Activated CD4-positive, alpha-beta memory T cell treated with anti-CD3 and anti-CD28 coated beads, Interleukin-2, amount 10 ng/mL, durations not matched to agents 7 days and 5 days (primary cell): ENCODE data around the gene RPS16. TPM values are rescaled to one million over a fixed set of nuclear protein-coding genes. Genes with fewer than 3 reads are reported as not detected.
A peak's percentile ranks its signal among the peaks of the same experiment; 100 is the strongest.
"Not testable (repeated sequence)": the region's sequence is repeated elsewhere in the genome, so short reads cannot be mapped to it uniquely, and the experiment has no call there.

Experiments used
- CTCF ChIA-PET: fragments of 350-600 bp; sonication (Branson Sonifier 250); formaldehyde crosslinking; loops from one replicate; lab custom pipeline; 2021; ENCODE audit warnings: antibody characterized with exemption, inconsistent platforms; lab: Charles Lee
- POLR2A ChIA-PET: fragments of 350-600 bp; sonication (Branson Sonifier 250); formaldehyde crosslinking; loops from one replicate; lab custom pipeline; 2021; ENCODE audit warnings: antibody characterized with exemption; lab: Charles Lee
- DNase-seq: peaks from one replicate; pipeline ENCODE4 v3.0.0-alpha.2; 2020
- H3K27ac Mint-ChIP-seq: one replicate; pipeline ENCODE4 v1.8.0; 2021; ENCODE audit warnings: mild to moderate bottlenecking, mixed read lengths
- H3K27me3 Mint-ChIP-seq: one replicate; pipeline ENCODE4 v1.8.0; 2021; ENCODE audit warnings: mixed read lengths
- H3K36me3 Mint-ChIP-seq: one replicate; pipeline ENCODE4 v1.8.0; 2021; ENCODE audit warnings: low read depth, mixed read lengths
- H3K4me1 Mint-ChIP-seq: one replicate; pipeline ENCODE4 v1.8.0; 2021; ENCODE audit warnings: mixed read lengths
- H3K4me3 Mint-ChIP-seq: one replicate; pipeline ENCODE4 v1.8.0; 2021; ENCODE audit warnings: mild to moderate bottlenecking, mixed read lengths
- H3K9me3 Mint-ChIP-seq: one replicate; pipeline ENCODE4 v1.8.0; 2021; ENCODE audit warnings: mixed read lengths
- total RNA-seq, 2 experiments: library from RNA; stranded (reverse); gene quantifications; one replicate each; pipeline ENCODE4 v1.2.3, GENCODE V29; 2021

RPS16 gene
- 1,000 to 10,000 TPM; 2,238 to 2,243 TPM for total RNA-seq

DNA sequence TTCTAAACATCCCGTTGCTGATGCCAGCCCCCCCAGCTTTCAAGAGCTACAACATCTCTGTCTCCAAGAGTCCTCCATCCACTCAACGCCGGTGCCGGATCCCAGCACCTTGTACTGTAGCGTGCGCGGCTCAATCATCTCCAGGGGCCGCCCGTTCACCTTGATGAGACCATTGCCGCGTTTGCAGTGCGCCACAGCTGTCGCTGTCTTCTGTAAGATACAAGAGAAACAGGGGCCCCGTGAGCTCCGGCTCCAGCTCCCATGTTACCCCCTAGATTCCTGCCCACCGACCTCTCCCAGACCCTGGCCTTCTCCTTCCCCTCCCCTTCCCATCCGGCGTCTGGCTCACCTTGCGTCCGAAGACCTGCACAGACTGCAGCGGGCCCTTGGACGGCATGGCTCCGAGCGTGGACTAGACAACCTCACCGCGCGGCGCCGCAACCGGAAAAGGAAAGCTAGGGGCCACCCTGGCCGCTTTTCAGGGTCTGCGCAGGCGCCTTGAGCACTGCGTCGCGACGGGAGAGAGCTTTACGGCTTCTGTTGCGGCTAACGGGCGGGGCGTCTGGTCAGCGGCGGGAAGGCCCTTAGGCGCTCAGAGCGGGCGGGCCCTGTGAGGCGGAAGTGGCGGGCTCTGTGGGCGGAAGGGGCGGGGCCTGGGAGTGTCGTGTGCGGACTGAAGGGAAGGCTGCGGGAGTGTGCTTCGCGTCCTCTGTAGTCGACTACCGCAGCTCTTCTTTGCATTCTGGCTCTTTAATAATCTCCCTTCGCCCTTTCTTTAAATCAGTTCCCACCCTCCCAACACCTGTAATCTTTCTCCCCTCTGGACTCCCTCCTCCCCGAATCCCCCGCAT, at the start of gene RPS16:
Gene RPS16, minus strand, starts transcription at position 451 of the 851 bp plus-strand sequence. Its CDS starts 54 bp downstream, at position 397.
- peak; percentile 99 for DNase-seq
- no peaks in the 10 kb centered on the region for H3K27me3 Mint-ChIP-seq
- peak within 1 kb of the TSS; percentile 98 for H3K27ac Mint-ChIP-seq
- POLR2A ChIA-PET = interaction anchor here (0.6 to 6.8 kb wide), 46 partner anchors 9 to 1829 kb away, joined by 3 to 157 read pairs (median 5); partner anchors contain the start of genes ACTN4, EID2, EID2B and GMFG
- peaks cover 64% of the 10 kb centered on the region for H3K4me1 Mint-ChIP-seq
- H3K9me3 Mint-ChIP-seq = no peaks in the 10 kb centered on the region
- H3K4me3 Mint-ChIP-seq = peak within 1 kb of the TSS; percentile 99
- CTCF ChIA-PET = interaction anchor here (0.6 to 1.9 kb wide), 17 partner anchors 9 to 535 kb away, joined by 3 to 25 read pairs (median 5); partner anchors contain the start of genes EID2B, GMFG, MED29 and PAF1
- H3K36me3 Mint-ChIP-seq = peaks cover 44% of the 10 kb centered on the region

DNA sequence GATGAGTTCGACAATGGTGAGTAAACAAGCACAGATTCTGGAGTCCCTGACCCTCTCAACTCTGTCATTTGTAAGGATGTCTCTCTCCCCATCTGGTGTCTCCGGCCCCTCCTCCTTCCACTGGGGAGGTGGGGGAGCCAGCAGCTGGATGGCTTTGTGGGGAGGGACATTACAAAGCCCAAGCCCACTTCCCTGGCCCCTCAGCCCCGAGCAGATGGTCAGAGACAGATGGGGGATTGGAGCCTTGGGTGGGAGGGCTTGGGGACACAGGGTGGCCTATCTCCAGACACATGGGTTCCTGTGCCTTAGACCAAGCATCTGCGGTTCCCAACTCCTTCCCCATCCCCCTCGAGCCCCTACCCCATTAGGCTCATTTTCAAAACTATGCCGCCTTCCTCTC, 47.4 kb upstream of the RPS16 start:
- POLR2A ChIA-PET = no interaction called here
- Mint-ChIP-seq H3K9me3 (no peaks in the 10 kb centered on the region), H3K4me3 (peak overlapping the region; percentile 24), H3K36me3 (peaks cover 13% of the 10 kb centered on the region), H3K27me3 (no peaks in the 10 kb centered on the region), H3K4me1 (peaks cover 26% of the 10 kb centered on the region), H3K27ac (no peak overlapping the region)
- DNase-seq = no peak
- CTCF ChIA-PET = interaction anchor here (1.3 to 1.4 kb wide), 2 partner anchors 9 to 50 kb away, joined by 3 to 4 read pairs; no protein-coding TSS in a partner anchor

DNA sequence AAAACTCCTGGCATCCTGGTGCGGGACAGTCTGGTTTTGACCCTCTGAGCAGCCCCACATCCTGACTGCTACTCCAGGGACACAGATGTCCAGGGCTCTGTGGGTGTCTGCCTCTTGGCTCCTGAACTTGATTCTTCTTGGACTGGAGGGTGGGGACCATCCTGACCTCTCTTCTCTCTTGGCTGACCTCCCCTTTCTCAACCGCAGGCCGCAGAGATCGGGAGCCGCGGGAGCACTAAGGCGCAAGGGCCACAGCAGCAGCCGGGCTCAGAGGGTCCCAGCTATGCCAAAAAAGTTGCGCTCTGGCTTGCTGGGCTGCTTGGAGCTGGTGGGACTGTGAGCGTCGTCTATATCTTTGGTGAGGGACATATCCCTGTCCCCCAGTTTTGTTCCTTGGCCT, 45.9 kb upstream of the RPS16 start:
- no peak for DNase-seq
- no peaks in the 10 kb centered on the region for H3K27me3 Mint-ChIP-seq
- peaks cover 11% of the 10 kb centered on the region for H3K36me3 Mint-ChIP-seq
- no peaks in the 10 kb centered on the region for H3K9me3 Mint-ChIP-seq
- ChIA-PET CTCF (interaction anchor here (1.5 kb wide), 1 partner anchor 41 kb away, joined by 6 read pairs; no protein-coding TSS in a partner anchor), POLR2A (interaction anchor here (1.2 to 2.1 kb wide), 2 partner anchors 46 to 57 kb away, joined by 3 to 15 read pairs; partner anchors contain the start of gene RPS16)
- H3K27ac Mint-ChIP-seq = peak overlapping the region; percentile 81
- H3K4me1 Mint-ChIP-seq = peaks cover 26% of the 10 kb centered on the region
- H3K4me3 Mint-ChIP-seq = peak overlapping the region; percentile 84

DNA sequence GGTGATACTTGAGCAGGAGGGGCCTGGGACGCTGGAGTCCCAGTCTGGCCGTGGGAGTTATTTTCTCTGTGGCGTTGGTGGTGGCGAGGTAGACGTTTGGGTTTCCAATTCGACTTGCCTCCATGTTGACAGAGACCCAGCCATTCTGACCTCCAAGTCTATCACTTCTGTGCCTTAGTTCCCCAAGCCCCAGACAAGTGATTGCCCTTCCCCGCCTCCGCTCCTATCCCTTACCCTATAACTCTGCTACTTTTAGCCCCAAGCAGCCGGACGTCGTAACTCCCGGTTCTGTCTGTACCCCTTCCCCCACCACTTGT, 45.4 kb upstream of the RPS16 start:
- H3K27me3 Mint-ChIP-seq = no peaks in the 10 kb centered on the region
- POLR2A ChIA-PET = interaction anchor here (1.0 to 2.1 kb wide), 5 partner anchors 36 to 58 kb away, joined by 3 to 15 read pairs (median 4); partner anchors contain the start of genes RPS16 and SUPT5H
- peaks cover 26% of the 10 kb centered on the region for H3K4me1 Mint-ChIP-seq
- CTCF ChIA-PET = interaction anchor here (0.6 to 1.5 kb wide), 5 partner anchors 9 to 419 kb away, joined by 3 to 6 read pairs (median 4); partner anchors contain the start of gene RPS16
- DNase-seq = no peak
- peaks cover 11% of the 10 kb centered on the region for H3K36me3 Mint-ChIP-seq
- H3K27ac Mint-ChIP-seq = peak overlapping the region; percentile 81
- H3K9me3 Mint-ChIP-seq = no peaks in the 10 kb centered on the region
- H3K4me3 Mint-ChIP-seq = peak overlapping the region; percentile 84

DNA sequence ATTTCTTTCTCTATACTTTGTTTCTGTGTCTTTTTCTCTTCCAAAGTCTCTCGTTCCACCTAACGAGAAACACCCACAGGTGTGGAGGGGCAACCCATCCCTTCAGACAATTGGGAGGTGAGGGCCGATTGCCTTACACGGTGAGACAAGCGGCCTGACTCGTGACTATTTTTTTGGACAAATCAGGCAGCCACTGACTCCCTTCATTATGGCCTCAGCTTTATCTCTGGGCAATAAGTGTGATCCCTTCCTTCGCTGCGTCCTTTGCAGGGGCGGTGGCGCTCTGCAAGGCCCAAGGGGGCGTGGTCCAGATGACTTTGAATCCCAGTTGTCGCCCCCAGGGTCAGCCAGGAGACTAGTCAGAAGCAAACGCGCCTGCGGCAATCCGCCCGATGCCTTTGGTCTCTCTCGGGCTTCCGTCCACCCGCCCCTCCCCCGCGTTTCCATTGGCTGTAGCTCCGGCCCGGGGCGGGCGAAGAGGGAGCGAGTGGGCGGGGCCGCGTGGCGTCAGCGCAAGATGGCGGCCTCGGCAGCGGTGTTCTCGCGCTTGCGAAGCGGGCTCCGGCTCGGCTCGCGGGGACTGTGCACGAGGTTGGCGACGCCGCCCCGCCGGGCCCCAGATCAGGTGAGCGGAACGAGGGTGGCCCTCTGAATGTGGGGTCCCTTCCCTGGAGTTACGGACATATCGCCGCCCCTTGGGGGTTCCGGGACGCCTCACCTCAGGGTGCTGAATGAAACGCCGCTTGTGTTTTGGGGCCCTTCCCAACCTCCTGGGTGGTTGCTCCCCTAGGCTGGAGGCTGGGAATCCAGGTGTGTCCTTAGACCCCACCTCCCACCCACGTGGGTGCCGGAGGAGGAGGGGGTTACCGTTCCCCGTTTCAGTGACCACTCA, 44.8 kb upstream of the RPS16 start, which contains the start of gene TIMM50:
Gene TIMM50, plus strand, starts transcription at position 502 of the 892 bp plus-strand sequence. Its CDS starts 16 bp downstream, at position 518.
- Mint-ChIP-seq H3K9me3 (no peaks in the 10 kb centered on the region), H3K36me3 (peaks cover 13% of the 10 kb centered on the region), H3K27me3 (no peaks in the 10 kb centered on the region), H3K4me1 (peaks cover 26% of the 10 kb centered on the region), H3K27ac (peak within 1 kb of the TSS; percentile 81), H3K4me3 (peak within 1 kb of the TSS; percentile 84)
- ChIA-PET POLR2A (interaction anchor here (0.8 to 2.1 kb wide), 8 partner anchors 12 to 59 kb away, joined by 3 to 15 read pairs (median 4); partner anchors contain the start of genes RPS16 and SUPT5H), CTCF (interaction anchor here (0.6 to 1.5 kb wide), 6 partner anchors 9 to 419 kb away, joined by 3 to 6 read pairs (median 4); partner anchors contain the start of gene RPS16)
- peak; percentile 98 for DNase-seq

DNA sequence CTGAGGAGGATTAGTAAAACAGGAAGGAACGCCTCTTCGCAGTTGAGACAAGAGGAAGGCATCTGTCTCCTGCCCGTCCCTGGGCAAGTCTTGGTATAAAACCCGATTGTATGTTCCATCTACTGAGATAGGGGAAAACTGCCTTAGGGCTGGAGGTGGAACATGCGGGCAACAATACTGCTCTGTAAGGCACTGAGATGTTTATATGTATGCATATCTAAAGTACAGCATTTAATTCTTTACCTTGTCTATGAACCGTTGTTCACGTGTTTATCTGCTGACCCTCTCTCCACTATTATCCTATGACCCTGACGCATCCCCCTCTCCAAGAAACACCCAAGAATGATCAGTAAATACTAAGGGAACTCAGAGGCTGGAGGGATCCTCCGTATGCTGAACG, 44.2 kb upstream of the RPS16 start:
- ChIA-PET POLR2A (interaction anchor here (0.8 to 2.1 kb wide), 7 partner anchors 11 to 59 kb away, joined by 3 to 15 read pairs (median 3); partner anchors contain the start of genes RPS16 and SUPT5H), CTCF (interaction anchor here (0.8 to 1.5 kb wide), 4 partner anchors 20 to 54 kb away, joined by 3 to 6 read pairs (median 4); partner anchors contain the start of gene RPS16)
- no peaks in the 10 kb centered on the region for H3K27me3 Mint-ChIP-seq
- peaks cover 19% of the 10 kb centered on the region for H3K36me3 Mint-ChIP-seq
- no peak for DNase-seq
- peak overlapping the region; percentile 81 for H3K27ac Mint-ChIP-seq
- H3K9me3 Mint-ChIP-seq = no peaks in the 10 kb centered on the region
- H3K4me3 Mint-ChIP-seq = peak overlapping the region; percentile 84
- H3K4me1 Mint-ChIP-seq = peaks cover 26% of the 10 kb centered on the region

DNA sequence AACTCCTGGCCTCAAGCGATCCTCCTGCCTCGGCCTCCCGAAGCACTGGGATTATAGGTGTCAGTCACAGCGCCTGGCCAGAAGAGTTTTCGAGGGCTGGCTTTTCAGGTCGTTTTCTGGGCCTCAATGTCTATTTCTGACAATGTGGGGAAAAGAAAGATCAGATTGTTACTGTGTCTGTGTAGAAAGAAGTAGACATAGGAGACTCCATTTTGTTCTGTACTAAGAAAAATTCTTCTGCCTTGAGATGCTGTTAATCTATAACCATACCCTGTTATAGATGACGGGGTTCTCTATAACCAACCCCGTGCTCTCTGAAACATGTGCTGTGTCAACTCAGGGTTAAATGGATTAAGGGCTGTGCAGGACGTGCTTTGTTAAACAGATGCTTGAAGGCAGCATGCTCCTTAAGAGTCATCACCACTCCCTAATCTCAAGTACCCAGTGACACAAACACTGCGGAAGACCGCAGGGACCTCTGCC, 43.6 kb upstream of the RPS16 start:
- H3K4me3 Mint-ChIP-seq, H3K27me3 Mint-ChIP-seq, DNase-seq, H3K9me3 Mint-ChIP-seq, H3K27ac Mint-ChIP-seq, CTCF ChIA-PET, POLR2A ChIA-PET: not testable (repeated sequence)
- Mint-ChIP-seq H3K4me1 (peaks cover 26% of the 10 kb centered on the region), H3K36me3 (peaks cover 24% of the 10 kb centered on the region)

DNA sequence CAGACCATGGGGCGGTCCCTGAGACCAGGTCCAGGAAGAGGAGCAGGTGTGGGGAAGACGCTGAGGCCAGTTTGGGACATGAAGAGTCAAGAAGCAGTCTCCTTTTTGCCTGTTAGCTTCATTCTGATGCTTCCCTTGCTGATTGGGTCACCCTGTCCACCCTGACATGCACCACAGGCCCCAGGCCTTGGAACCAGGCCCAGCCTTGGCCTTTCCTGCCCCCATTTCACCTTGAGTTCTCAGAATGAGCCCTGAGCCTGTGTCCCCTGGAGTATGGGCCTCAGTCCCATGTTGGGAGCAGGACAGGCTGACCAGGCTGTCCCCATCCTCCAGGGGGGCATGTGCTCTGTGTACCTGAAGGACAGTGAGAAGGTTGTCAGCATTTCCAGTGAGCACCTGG, 40.0 kb upstream of the RPS16 start:
- no peak overlapping the region for H3K4me3 Mint-ChIP-seq
- POLR2A ChIA-PET = interaction anchor here (1.2 to 2.4 kb wide), 2 partner anchors 11 to 40 kb away, joined by 3 to 8 read pairs; partner anchors contain the start of gene RPS16
- H3K27me3 Mint-ChIP-seq = no peaks in the 10 kb centered on the region
- H3K9me3 Mint-ChIP-seq = no peaks in the 10 kb centered on the region
- no peak overlapping the region for H3K27ac Mint-ChIP-seq
- CTCF ChIA-PET = interaction anchor here (1.9 to 2.3 kb wide), 2 partner anchors 36 to 58 kb away, joined by 16 to 24 read pairs; partner anchors contain the start of gene EID2B
- H3K4me1 Mint-ChIP-seq = peaks cover 18% of the 10 kb centered on the region
- no peak for DNase-seq
- peaks cover 50% of the 10 kb centered on the region for H3K36me3 Mint-ChIP-seq

DNA sequence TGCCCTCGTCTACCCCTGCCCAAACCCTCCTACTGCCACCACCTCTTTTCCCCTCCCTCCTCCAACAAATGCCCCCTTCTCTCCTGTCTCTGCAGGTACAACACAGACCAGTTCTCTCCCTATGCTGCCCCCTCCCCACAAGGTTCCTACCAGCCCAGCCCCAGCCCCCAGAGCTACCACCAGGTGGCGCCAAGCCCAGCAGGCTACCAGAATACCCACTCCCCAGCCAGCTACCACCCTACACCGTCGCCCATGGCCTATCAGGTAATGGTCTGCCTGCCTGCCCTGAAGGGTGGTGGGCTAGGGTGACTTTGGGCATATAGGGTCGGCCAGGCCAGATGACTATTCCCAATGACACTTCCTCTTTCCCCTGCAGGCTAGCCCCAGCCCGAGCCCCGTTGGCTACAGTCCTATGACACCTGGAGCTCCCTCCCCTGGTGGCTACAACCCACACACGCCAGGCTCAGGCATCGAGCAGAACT, 38.4 kb upstream of the RPS16 start:
- Mint-ChIP-seq H3K27me3 (no peaks in the 10 kb centered on the region), H3K36me3 (peaks cover 65% of the 10 kb centered on the region), H3K4me1 (peaks cover 11% of the 10 kb centered on the region), H3K27ac (no peak overlapping the region), H3K9me3 (no peaks in the 10 kb centered on the region), H3K4me3 (no peak overlapping the region)
- ChIA-PET CTCF (interaction anchor here (0.5 to 2.3 kb wide), 16 partner anchors 9 to 446 kb away, joined by 3 to 24 read pairs (median 6); partner anchors contain the start of genes EID2B, MED29, PAF1 and RPS16), POLR2A (interaction anchor here (1.1 to 2.4 kb wide), 2 partner anchors 12 to 38 kb away, joined by 3 to 8 read pairs; partner anchors contain the start of gene RPS16)
- DNase-seq = peak; percentile 66

DNA sequence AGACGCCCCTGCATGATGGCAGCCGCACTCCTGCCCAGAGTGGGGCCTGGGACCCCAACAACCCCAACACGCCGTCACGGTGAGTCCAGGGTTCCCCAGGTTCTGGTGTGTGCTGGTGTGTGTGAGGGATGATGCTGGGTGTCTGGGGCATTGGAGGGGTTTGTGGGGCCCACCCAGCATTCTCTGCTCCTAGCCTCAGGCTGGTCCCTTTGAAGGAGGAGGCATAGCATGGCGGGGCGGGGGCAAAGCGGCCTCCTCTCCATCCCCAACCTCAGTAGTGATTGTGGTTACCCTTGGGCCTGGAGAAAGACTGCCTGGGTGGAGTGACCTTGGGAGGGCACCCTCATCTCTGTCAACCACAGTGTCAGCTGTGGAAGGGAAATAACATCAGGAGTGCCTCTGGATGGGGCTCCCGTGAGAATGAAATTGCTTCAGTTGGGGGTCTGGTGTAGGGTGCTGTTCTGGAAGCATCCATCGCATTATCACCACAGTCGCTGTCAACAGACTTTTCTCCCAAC, 37.8 kb upstream of the RPS16 start:
- H3K4me1 Mint-ChIP-seq = peaks cover 11% of the 10 kb centered on the region
- no peaks in the 10 kb centered on the region for H3K27me3 Mint-ChIP-seq
- no peaks in the 10 kb centered on the region for H3K9me3 Mint-ChIP-seq
- H3K36me3 Mint-ChIP-seq = peaks cover 72% of the 10 kb centered on the region
- H3K27ac Mint-ChIP-seq = no peak overlapping the region
- POLR2A ChIA-PET = interaction anchor here (1.1 kb wide), 1 partner anchor 11 kb away, joined by 3 read pairs; no protein-coding TSS in a partner anchor
- H3K4me3 Mint-ChIP-seq = no peak overlapping the region
- CTCF ChIA-PET = interaction anchor here (0.6 to 2.3 kb wide), 13 partner anchors 10 to 445 kb away, joined by 3 to 24 read pairs (median 6); partner anchors contain the start of genes EID2B, MED29, PAF1 and SUPT5H
- no peak for DNase-seq

DNA sequence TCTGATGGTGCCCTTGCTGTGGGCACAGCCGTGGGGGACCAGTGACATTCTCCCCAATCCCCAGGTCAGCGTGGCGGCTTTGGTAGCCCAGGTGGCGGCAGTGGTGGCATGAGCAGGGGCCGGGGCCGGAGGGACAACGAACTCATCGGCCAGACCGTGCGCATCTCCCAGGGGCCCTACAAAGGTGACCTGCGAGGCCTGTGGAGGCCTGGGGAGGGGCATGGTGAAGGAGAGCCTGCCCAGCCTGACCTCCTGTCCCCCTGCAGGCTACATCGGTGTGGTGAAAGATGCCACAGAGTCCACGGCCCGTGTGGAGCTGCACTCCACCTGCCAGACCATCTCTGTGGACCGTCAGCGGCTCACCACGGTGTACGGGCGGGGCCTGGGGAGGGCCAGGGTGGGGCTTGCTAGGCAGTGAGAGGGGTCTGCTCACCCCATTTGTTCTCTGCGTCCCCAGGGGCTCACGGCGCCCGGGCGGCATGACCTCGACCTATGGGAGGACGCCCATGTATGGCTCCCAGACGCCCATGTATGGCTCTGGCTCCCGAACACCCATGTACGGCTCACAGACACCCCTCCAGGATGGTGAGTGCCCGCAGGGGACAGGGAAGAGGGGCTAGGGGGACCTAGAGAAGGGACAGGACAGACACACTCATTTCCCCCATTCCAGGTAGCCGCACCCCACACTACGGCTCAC, 37.1 kb upstream of the RPS16 start:
- peaks cover 11% of the 10 kb centered on the region for H3K4me1 Mint-ChIP-seq
- H3K27ac Mint-ChIP-seq = no peak overlapping the region
- H3K36me3 Mint-ChIP-seq = peaks cover 78% of the 10 kb centered on the region
- no peaks in the 10 kb centered on the region for H3K9me3 Mint-ChIP-seq
- no peak for DNase-seq
- ChIA-PET CTCF (interaction anchor here (2.0 kb wide), 1 partner anchor 10 kb away, joined by 20 read pairs; no protein-coding TSS in a partner anchor), POLR2A (no interaction called here)
- no peak overlapping the region for H3K4me3 Mint-ChIP-seq
- H3K27me3 Mint-ChIP-seq = no peaks in the 10 kb centered on the region
